ENCODE measurements around the gene TMEM201.

DNA sequence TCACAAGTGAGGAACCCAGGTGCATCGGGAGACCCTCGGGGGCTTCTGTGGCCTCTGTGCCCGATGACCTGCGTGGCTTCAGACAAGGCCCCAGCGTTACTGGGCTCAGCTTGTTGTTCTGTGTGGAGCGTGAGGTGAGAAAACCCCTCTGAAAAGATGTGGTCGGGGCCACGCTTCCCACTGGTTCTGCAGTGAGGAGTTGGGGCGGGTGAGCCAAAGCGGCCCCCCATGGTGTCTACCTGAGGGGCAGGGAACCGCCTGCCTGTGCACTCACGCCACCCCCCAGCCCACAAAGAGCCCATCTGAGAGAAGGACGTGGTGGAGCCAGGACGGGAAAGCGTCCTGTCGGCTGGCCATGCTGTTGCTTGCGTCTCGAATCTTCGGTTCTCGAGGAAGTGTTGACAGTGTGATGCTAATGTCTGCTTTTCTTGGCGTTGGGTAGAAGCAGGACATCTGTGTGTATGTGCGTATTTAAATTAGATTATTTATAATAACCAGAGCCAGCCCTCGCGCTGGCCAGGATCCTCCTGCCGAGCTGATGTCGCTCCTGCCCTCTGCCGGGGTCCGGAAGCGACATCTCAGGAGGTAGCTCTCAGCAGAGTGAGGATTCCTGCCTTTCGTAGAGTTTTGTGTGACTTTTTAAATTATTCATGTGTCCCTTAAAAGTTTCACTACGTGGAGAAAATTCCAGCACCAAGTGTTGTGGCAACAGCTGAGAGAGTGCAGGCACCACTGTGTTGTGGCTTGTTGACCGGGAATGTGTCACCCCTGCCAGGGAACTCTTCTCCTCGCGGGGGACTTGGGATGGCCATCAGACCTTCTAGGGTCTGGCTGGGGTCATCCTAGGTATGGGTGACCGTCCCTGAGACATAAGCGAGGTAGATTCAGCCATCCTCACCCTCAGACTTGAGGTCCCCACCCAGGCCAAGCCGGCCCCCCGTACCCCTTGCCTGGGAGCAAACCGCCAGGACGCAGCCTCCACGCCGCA is 15.3 kb downstream of the TMEM201 start:
- no peak for TF ChIP-seq YY1 (IDR thresholded peaks at IDR 0.05; ENCODE audit: insufficient read depth, insufficient read length)
- TF ChIP-seq ZNF274 (IDR thresholded peaks at IDR 0.05; ENCODE audit: low read depth, low read length) = no peak
- TF ChIP-seq SUZ12 (IDR thresholded peaks at IDR 0.05; ENCODE audit: extremely low read depth, insufficient read depth, insufficient read length) = no peak

All from NT2/D1 (cell line).